Mesendoderm (in vitro differentiated cells): ENCODE results near the gene HMSD.

Experiments
- DNase-seq: peaks from one replicate; pipeline ENCODE4 v3.0.0; 2013
- H2AK5ac ChIP-seq: 2 replicates; pipeline ENCODE4 v1.6.1; 2013; ENCODE audit warnings: low read length, inconsistent platforms
- H2BK120ac ChIP-seq: 2 replicates; pipeline ENCODE4 v1.6.1; 2013; ENCODE audit warnings: low read depth, mild to moderate bottlenecking, low read length, moderate library complexity, mixed read lengths
- H2BK15ac ChIP-seq: replicated peaks from 2 replicates; pipeline ENCODE4 v1.6.1; 2013; ENCODE audit warnings: low read depth, mild to moderate bottlenecking, moderate library complexity
- H2BK5ac ChIP-seq: 2 replicates; pipeline ENCODE4 v1.6.1; 2013; ENCODE audit warnings: low read length, inconsistent platforms
- H3K18ac ChIP-seq: 2 replicates; pipeline ENCODE4 v1.6.1; 2013; ENCODE audit warnings: mild to moderate bottlenecking, low read length, mixed read lengths
- H3K23ac ChIP-seq: one replicate; pipeline ENCODE4 v1.6.1; 2013; ENCODE audit warnings: low read length
- H3K27ac ChIP-seq: 2 replicates; pipeline ENCODE4 v1.5.1; 2013; ENCODE audit warnings: low read depth, mild to moderate bottlenecking, inconsistent platforms, low read length, moderate library complexity
- H3K27me3 ChIP-seq: 2 replicates; pipeline ENCODE4 v1.6.1; 2013; ENCODE audit warnings: low read length, control low read depth, mild to moderate bottlenecking, inconsistent platforms; ENCODE audit not compliant: insufficient read depth, poor library complexity
- H3K36me3 ChIP-seq: 2 replicates; pipeline ENCODE4 v1.6.1; 2013; ENCODE audit warnings: low read length, inconsistent platforms; ENCODE audit not compliant: control insufficient read depth, insufficient read depth
- H3K4ac ChIP-seq: one replicate; pipeline ENCODE4 v1.6.1; 2013; ENCODE audit warnings: low read depth, mild to moderate bottlenecking, low read length, moderate library complexity
- H3K4me1 ChIP-seq: 2 replicates; pipeline ENCODE4 v1.6.1; 2013; ENCODE audit warnings: low read depth, low read length, inconsistent platforms; ENCODE audit not compliant: control insufficient read depth
- H3K4me2 ChIP-seq: 2 replicates; pipeline ENCODE4 v1.6.1; 2013; ENCODE audit warnings: low read length
- H3K4me3 ChIP-seq: 2 replicates; pipeline ENCODE4 v1.5.1; 2013; ENCODE audit warnings: mild to moderate bottlenecking, low read length
- H3K56ac ChIP-seq: one replicate; pipeline ENCODE4 v1.6.1; 2013; ENCODE audit warnings: low read length
- H3K79me1 ChIP-seq: 2 replicates; pipeline ENCODE4 v1.6.1; 2013; ENCODE audit warnings: low read length, inconsistent platforms
- H3K79me2 ChIP-seq: 2 replicates; pipeline ENCODE4 v1.6.1; 2013; ENCODE audit warnings: mild to moderate bottlenecking, low read length; ENCODE audit not compliant: control insufficient read depth, insufficient read depth
- H3K9ac ChIP-seq: 2 replicates; pipeline ENCODE4 v1.6.1; 2013; ENCODE audit warnings: low read length, inconsistent platforms
- H4K5ac ChIP-seq: one replicate; pipeline ENCODE4 v1.6.1; 2013; ENCODE audit warnings: low read length
- H4K8ac ChIP-seq: one replicate; pipeline ENCODE4 v1.6.1; 2013; ENCODE audit warnings: low read depth, mild to moderate bottlenecking, control low read depth, low read length, moderate library complexity
- WGBS: extraction: QIAGEN DNeasy Blood & Tissue Kit; methylation state at CpG from one replicate; pipeline ENCODE4 v1.1.7; 2013; ENCODE audit warnings: low lambda C conversion rate, missing lambda C conversion rate; ENCODE audit not compliant: insufficient coverage; ENCODE audit errors: extremely low coverage; 5-methylcytosine and 5-hydroxymethylcytosine counted together

The HMSD gene

DNA sequence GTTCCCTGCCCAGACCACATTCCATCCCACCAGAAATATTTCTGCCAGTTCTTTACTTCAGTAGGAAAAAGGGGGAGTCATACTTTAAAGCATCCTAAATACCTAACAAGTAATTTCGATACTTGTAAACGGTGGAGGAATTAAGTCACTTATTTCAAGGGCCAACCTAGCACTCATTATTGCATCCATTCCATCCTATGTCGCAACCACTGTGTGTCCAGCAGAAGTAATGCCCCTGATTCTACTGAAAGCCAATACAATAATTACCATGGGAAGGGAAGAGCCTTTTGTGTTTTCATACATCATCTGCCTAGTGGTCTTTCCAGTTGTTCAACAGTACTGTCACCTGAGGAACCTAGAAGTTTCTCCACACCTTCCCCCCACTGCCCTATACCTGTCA lies 33.3 kb downstream of the HMSD start:
- Histone ChIP-seq H3K27me3 (no peaks in the 10 kb centered on the region), H3K23ac (no peak overlapping the region), H3K4me3 (no peak overlapping the region), H3K4me1 (no peaks in the 10 kb centered on the region), H2BK120ac (no peak overlapping the region), H3K4me2 (no peak overlapping the region), H3K79me2 (no peaks in the 10 kb centered on the region), H3K4ac (no peak overlapping the region), H3K9ac (no peak overlapping the region), H3K36me3 (no peaks in the 10 kb centered on the region), H2BK15ac (no peak overlapping the region), H3K27ac (no peak overlapping the region), H4K8ac (no peak overlapping the region), H2BK5ac (no peak overlapping the region), H2AK5ac (no peak overlapping the region), H3K18ac (no peak overlapping the region), H3K56ac (no peak overlapping the region), H3K79me1 (no peaks in the 10 kb centered on the region), H4K5ac (no peak overlapping the region)
- DNase-seq, result no peak
- WGBS, result no CpG with 5 or more reads among the region's 3 CpGs

DNA sequence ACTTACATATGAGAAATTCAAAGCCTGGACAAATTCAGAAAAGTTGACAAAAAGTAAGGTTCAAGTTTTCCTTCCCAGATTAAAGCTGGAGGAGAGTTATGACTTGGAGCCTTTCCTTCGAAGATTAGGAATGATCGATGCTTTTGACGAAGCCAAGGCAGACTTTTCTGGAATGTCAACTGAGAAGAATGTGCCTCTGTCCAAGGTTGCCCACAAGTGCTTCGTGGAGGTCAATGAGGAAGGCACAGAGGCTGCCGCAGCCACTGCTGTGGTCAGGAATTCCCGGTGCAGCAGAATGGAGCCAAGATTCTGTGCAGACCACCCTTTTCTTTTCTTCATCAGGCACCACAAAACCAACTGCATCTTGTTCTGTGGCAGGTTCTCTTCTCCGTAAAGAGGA lies 37.8 kb downstream of the HMSD start:
- H4K8ac ChIP-seq, result no peak overlapping the region
- H2BK5ac ChIP-seq, result no peak overlapping the region
- no peaks in the 10 kb centered on the region for H3K4me1 ChIP-seq
- no peak overlapping the region for H3K18ac ChIP-seq
- H3K79me1 ChIP-seq, result no peaks in the 10 kb centered on the region
- H3K4me2 ChIP-seq, result no peak overlapping the region
- no peak overlapping the region for H3K27ac ChIP-seq
- H3K27me3 ChIP-seq, result no peaks in the 10 kb centered on the region
- H3K23ac ChIP-seq, result no peak overlapping the region
- no peak overlapping the region for H2BK120ac ChIP-seq
- H2BK15ac ChIP-seq, result no peak overlapping the region
- no peak overlapping the region for H3K9ac ChIP-seq
- H3K4ac ChIP-seq, result no peak overlapping the region
- H3K56ac ChIP-seq, result no peak overlapping the region
- DNase-seq, result no peak
- H3K4me3 ChIP-seq, result no peak overlapping the region
- WGBS, result no CpG with 5 or more reads among the region's 7 CpGs
- no peaks in the 10 kb centered on the region for H3K36me3 ChIP-seq
- no peak overlapping the region for H2AK5ac ChIP-seq
- no peaks in the 10 kb centered on the region for H3K79me2 ChIP-seq
- H4K5ac ChIP-seq, result no peak overlapping the region

DNA sequence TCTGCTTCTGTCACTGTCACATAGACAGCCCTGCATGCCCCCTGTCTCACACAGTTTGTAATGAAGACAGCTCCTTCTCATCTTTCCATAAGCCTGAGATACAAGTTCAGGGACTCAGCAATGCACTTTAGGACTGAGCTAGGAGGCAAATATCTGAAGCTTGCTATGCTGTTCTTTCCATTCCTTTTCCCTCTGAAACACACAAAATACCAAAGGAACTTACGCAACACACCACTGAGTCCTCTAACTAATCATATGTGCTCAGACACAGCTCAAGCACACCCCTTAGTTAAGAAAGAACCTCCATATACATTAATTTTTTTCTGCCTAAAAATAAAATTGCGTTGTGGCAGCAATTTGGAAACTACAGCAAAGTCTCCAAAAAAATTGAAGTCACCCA lies 38.6 kb downstream of the HMSD start:
- Histone ChIP-seq H3K56ac (no peak overlapping the region), H3K9ac (no peak overlapping the region), H4K8ac (no peak overlapping the region), H3K79me1 (no peaks in the 10 kb centered on the region), H3K27me3 (no peaks in the 10 kb centered on the region), H2AK5ac (no peak overlapping the region), H3K79me2 (no peaks in the 10 kb centered on the region), H3K23ac (no peak overlapping the region), H3K36me3 (no peaks in the 10 kb centered on the region), H3K4me1 (no peaks in the 10 kb centered on the region), H2BK5ac (no peak overlapping the region), H4K5ac (no peak overlapping the region), H3K4me2 (no peak overlapping the region), H3K4ac (no peak overlapping the region), H3K27ac (no peak overlapping the region), H2BK120ac (no peak overlapping the region), H2BK15ac (no peak overlapping the region), H3K4me3 (no peak overlapping the region), H3K18ac (no peak overlapping the region)
- no CpG with 5 or more reads among the region's 2 CpGs for WGBS
- DNase-seq, result no peak

DNA sequence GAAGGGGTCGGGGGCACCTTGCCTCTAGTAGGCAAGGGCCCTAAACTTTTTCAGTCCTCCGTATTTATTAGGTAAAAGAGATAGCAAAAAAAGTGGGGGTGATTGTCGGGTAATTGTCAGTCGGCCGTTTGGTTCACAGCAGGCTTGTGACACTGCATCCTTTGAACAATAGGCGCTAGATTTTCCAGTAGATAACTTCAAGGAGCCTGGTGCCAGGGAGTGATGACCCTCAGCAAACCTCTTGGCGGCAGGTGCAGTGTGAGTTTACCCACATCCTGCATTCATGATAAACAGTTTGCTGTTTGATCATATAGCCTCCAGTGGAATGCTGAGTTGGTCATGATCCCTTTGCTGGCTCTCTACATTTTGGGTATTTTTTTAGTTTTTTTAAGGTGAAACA lies 43.6 kb downstream of the HMSD start:
- no peak overlapping the region for H3K4me3 ChIP-seq
- H2AK5ac ChIP-seq, result no peak overlapping the region
- H2BK5ac ChIP-seq, result no peak overlapping the region
- H4K8ac ChIP-seq, result no peak overlapping the region
- H3K27me3 ChIP-seq, result no peaks in the 10 kb centered on the region
- H3K56ac ChIP-seq, result no peak overlapping the region
- H2BK15ac ChIP-seq, result no peak overlapping the region
- no peak overlapping the region for H3K4ac ChIP-seq
- H3K36me3 ChIP-seq, result no peaks in the 10 kb centered on the region
- no peak overlapping the region for H3K27ac ChIP-seq
- H3K18ac ChIP-seq, result no peak overlapping the region
- DNase-seq, result peak; percentile 72
- no CpG with 5 or more reads among the region's 7 CpGs for WGBS
- no peaks in the 10 kb centered on the region for H3K4me1 ChIP-seq
- H3K79me1 ChIP-seq, result no peaks in the 10 kb centered on the region
- no peak overlapping the region for H3K9ac ChIP-seq
- H3K23ac ChIP-seq, result no peak overlapping the region
- H4K5ac ChIP-seq, result no peak overlapping the region
- no peak overlapping the region for H3K4me2 ChIP-seq
- no peak overlapping the region for H2BK120ac ChIP-seq
- H3K79me2 ChIP-seq, result no peaks in the 10 kb centered on the region

DNA sequence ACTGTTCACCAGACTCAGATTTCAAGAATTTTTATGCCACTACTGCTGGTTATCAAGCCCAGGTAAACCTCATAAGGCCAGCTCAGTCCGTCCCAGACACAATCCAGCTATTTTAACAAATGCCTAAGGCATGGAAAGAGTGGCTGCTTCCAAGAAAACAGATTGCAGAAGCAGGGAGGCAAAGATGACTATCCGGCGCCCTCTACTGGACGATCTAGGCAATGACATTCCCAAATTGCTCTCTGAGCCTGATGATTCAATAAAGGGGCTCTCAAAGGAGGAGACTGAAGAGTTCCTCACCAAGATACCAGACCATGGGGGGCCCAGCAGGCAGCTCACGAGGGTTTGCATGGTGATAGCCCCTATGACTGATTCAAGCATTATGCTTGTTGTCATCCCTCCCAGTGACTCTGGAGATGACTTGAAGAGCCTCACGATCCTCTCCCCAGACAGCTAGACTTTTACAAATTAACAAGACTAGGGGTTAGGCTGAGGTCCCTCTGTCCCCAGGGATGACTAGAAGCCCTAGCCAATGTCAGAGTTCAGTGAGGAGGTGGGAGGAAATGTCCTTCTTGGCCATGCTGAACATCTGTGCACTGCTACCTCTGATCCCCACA lies 45.8 kb downstream of the HMSD start:
- no peak overlapping the region for H3K23ac ChIP-seq
- H3K36me3 ChIP-seq, result no peaks in the 10 kb centered on the region
- no peak overlapping the region for H3K4me3 ChIP-seq
- H3K56ac ChIP-seq, result no peak overlapping the region
- H2BK120ac ChIP-seq, result no peak overlapping the region
- no peak overlapping the region for H3K4ac ChIP-seq
- no peak overlapping the region for H2AK5ac ChIP-seq
- H2BK5ac ChIP-seq, result no peak overlapping the region
- no peaks in the 10 kb centered on the region for H3K4me1 ChIP-seq
- H3K79me1 ChIP-seq, result no peaks in the 10 kb centered on the region
- H3K79me2 ChIP-seq, result no peaks in the 10 kb centered on the region
- no peak overlapping the region for H4K5ac ChIP-seq
- H2BK15ac ChIP-seq, result no peak overlapping the region
- H3K18ac ChIP-seq, result peak overlapping the region; percentile 15
- no peaks in the 10 kb centered on the region for H3K27me3 ChIP-seq
- no peak overlapping the region for H3K4me2 ChIP-seq
- DNase-seq, result peak; percentile 87
- H3K27ac ChIP-seq, result no peak overlapping the region
- WGBS, result no CpG with 5 or more reads among the region's 6 CpGs
- H4K8ac ChIP-seq, result no peak overlapping the region
- no peak overlapping the region for H3K9ac ChIP-seq

DNA sequence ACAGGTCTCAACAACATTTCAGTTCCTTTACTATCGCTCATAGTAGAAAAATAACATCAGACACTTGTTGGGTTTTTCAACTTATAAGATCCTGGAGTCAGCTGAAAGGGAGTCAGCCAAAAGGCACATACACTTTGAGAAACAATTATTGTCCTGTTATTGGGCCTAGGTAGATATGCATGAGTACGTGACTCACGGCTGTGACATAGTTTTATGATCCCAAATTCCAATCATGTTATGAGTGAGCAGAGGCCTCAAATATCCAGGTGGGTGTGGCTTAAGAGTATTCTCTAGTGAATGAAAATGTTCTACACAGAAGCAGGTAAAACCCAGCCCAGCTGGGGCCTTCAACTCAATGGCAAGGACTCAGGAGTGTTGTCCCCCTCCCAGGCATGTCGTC lies 47.9 kb downstream of the HMSD start:
- Histone ChIP-seq H3K56ac (no peak overlapping the region), H3K27ac (no peak overlapping the region), H3K4ac (no peak overlapping the region), H4K5ac (no peak overlapping the region), H3K18ac (no peak overlapping the region), H2BK5ac (no peak overlapping the region), H3K4me1 (no peaks in the 10 kb centered on the region), H2BK120ac (no peak overlapping the region), H3K4me2 (no peak overlapping the region), H3K4me3 (no peak overlapping the region), H3K27me3 (no peaks in the 10 kb centered on the region), H2AK5ac (no peak overlapping the region), H3K79me2 (no peaks in the 10 kb centered on the region), H3K36me3 (no peaks in the 10 kb centered on the region), H4K8ac (no peak overlapping the region), H3K79me1 (no peaks in the 10 kb centered on the region), H3K23ac (no peak overlapping the region), H2BK15ac (no peak overlapping the region), H3K9ac (no peak overlapping the region)
- DNase-seq, result no peak
- no CpG with 5 or more reads among the region's 4 CpGs for WGBS
